ENCODE measurements around the gene CDC42EP2.
"Not testable (repeated sequence)": the region's sequence is repeated elsewhere in the genome, so short reads cannot be mapped to it uniquely, and the experiment has no call there.

The CDC42EP2 gene

DNA sequence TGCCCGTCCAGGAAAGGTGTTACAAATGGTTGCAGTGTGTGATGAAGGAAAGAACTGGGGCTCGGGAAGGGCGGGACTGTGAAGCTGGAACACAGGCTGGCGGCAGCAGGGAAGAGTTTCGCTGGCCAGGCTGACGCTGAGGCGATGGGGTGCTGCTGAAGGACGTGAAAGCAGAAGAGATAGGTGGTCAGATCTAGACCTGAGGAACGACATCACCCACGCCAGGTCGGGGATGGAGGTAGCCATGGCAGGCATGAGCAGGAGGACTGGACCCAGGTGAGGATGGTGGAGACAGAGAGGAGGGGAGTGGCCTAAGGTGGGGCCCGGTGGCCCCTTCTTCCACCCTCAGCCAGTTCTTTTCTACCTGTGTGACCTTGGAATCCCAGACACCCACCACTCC lies 9.1 kb downstream of the CDC42EP2 start:
- Histone ChIP-seq H3K27me3 (no peaks in the 10 kb centered on the region), H3K4me1 (ENCODE audit: control insufficient read depth in 1 of 2, insufficient read depth in 1 of 2, low read depth in 1 of 2, low read length in 1 of 2) (no peaks in the 10 kb centered on the region), H3K27ac (no peak overlapping the region), H3K36me3 (peaks cover 25% of the 10 kb centered on the region), H3K9me3 (no peaks in the 10 kb centered on the region), H3K4me3 (ENCODE audit: low read depth in 1 of 2, low read length in 1 of 2) (no peak overlapping the region)
- TF ChIP-seq CTCF (IDR thresholded peaks at IDR 0.05), result no peak

GRCh38 chr11:65325435-65325834 lies 10.8 kb downstream of the CDC42EP2 start:
- Histone ChIP-seq H3K27me3 (no peaks in the 10 kb centered on the region), H3K4me3 (ENCODE audit: low read depth in 1 of 2, low read length in 1 of 2) (no peak overlapping the region), H3K27ac (no peak overlapping the region), H3K36me3 (peaks cover 24% of the 10 kb centered on the region), H3K4me1 (ENCODE audit: control insufficient read depth in 1 of 2, insufficient read depth in 1 of 2, low read depth in 1 of 2, low read length in 1 of 2) (no peaks in the 10 kb centered on the region), H3K9me3 (no peaks in the 10 kb centered on the region)
- TF ChIP-seq CTCF (IDR thresholded peaks at IDR 0.05), result no peak

- no peaks in the 10 kb centered on the region for H3K27me3 ChIP-seq
- TF ChIP-seq CTCF (IDR thresholded peaks at IDR 0.05), result no peak
Observed at GRCh38 chr11:65327021-65327420, 12.4 kb downstream of the CDC42EP2 start.

GRCh38 chr11:65329478-65329877 lies 14.8 kb downstream of the CDC42EP2 start:
- Histone ChIP-seq H3K9me3 (no peaks in the 10 kb centered on the region), H3K27ac (no peak overlapping the region), H3K4me1 (ENCODE audit: control insufficient read depth in 1 of 2, insufficient read depth in 1 of 2, low read depth in 1 of 2, low read length in 1 of 2) (peaks cover 4 to 8% of the 10 kb centered on the region in 2 experiments), H3K27me3 (no peaks in the 10 kb centered on the region), H3K4me3 (ENCODE audit: low read depth in 1 of 2, low read length in 1 of 2) (no peak overlapping the region), H3K36me3 (no peaks in the 10 kb centered on the region)
- no peak for TF ChIP-seq CTCF (IDR thresholded peaks at IDR 0.05)

More at GRCh38 chr11:65327021-65327420, 12.4 kb downstream of the CDC42EP2 start:
- Histone ChIP-seq H3K9me3 (no peaks in the 10 kb centered on the region), H3K36me3 (peaks cover 8% of the 10 kb centered on the region), H3K4me3 (ENCODE audit: low read depth in 1 of 2, low read length in 1 of 2) (no peak overlapping the region), H3K27ac (no peak overlapping the region), H3K4me1 (ENCODE audit: control insufficient read depth in 1 of 2, insufficient read depth in 1 of 2, low read depth in 1 of 2, low read length in 1 of 2) (no peaks in the 10 kb centered on the region)

DNA sequence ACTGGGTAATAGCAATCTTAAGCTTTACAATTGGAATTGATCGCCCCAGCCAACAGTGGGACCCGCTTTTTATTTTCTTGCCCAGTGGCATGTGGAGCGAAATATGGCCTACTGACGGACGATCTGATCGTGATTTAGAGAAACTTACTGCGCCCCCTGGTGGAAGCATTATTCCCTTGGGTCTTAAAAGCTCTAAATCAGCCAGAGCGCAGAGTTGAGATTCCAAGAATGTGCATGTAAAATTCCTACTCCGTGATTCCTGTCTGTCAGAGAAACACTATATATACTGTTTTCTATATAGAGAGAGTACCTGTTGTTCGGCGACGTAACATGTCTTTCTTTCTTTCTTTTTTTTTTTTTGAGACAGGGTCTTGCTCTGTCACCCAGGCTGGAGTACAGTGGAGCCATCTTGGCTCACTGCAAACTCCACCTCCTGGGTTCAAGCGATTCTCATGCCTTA lies 15.3 kb downstream of the CDC42EP2 start:
- H3K36me3 ChIP-seq, result no peaks in the 10 kb centered on the region
- no peaks in the 10 kb centered on the region for H3K9me3 ChIP-seq
- TF ChIP-seq CTCF (IDR thresholded peaks at IDR 0.05), result peak; percentile 74
- H3K4me1 ChIP-seq (ENCODE audit: control insufficient read depth in 1 of 2, insufficient read depth in 1 of 2, low read depth in 1 of 2, low read length in 1 of 2), result peaks cover 8 to 13% of the 10 kb centered on the region in 2 experiments
- no peaks in the 10 kb centered on the region for H3K27me3 ChIP-seq
- no peak overlapping the region for H3K4me3 ChIP-seq (ENCODE audit: low read depth in 1 of 2, low read length in 1 of 2)
- H3K27ac ChIP-seq, result no peak overlapping the region

GRCh38 chr11:65330544-65330943 lies 15.9 kb downstream of the CDC42EP2 start:
- no peaks in the 10 kb centered on the region for H3K36me3 ChIP-seq
- H3K4me3 ChIP-seq (ENCODE audit: low read depth in 1 of 2, low read length in 1 of 2), result no peak overlapping the region
- no peaks in the 10 kb centered on the region for H3K27me3 ChIP-seq
- H3K27ac ChIP-seq, result no peak overlapping the region
- TF ChIP-seq CTCF (IDR thresholded peaks at IDR 0.05), result no peak
- no peaks in the 10 kb centered on the region for H3K9me3 ChIP-seq
- peaks cover 14 to 19% of the 10 kb centered on the region in 2 experiments for H3K4me1 ChIP-seq (ENCODE audit: control insufficient read depth in 1 of 2, insufficient read depth in 1 of 2, low read depth in 1 of 2, low read length in 1 of 2)

DNA sequence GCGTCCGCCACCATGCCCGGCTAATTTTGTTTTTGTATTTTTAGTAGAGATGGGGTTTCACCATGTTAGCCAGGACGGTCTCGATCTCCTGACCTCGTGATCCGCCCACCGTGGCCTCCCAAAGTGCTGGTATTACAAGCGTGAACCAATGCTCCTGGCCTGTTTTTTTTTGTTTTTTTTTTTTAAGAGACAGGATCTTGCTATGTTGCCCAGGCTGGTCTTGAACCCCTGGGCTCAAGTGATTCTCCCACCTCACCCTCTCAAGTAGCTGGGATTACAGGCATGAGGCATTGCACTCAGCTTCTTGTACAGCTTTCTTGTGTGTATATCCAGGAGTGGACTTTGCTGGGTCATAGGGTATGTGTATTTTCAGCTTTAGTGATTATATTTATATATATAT lies 17.9 kb downstream of the CDC42EP2 start:
- H3K27me3 ChIP-seq; H3K9me3 ChIP-seq; H3K36me3 ChIP-seq; H3K27ac ChIP-seq; H3K4me3 ChIP-seq (ENCODE audit: low read depth in 1 of 2, low read length in 1 of 2): not testable (repeated sequence)
- H3K4me1 ChIP-seq (ENCODE audit: control insufficient read depth in 1 of 2, insufficient read depth in 1 of 2, low read depth in 1 of 2, low read length in 1 of 2), result peaks cover 15 to 20% of the 10 kb centered on the region in 2 experiments

All from neutrophil (primary cell).